DMS53 (cell line): ENCODE results near the gene RGS3.

ENCODE experiments used
- DNase-seq: peaks from one replicate; lab custom pipeline; 2025; lab: John Stamatoyannopoulos, UW

The RGS3 gene

DNA sequence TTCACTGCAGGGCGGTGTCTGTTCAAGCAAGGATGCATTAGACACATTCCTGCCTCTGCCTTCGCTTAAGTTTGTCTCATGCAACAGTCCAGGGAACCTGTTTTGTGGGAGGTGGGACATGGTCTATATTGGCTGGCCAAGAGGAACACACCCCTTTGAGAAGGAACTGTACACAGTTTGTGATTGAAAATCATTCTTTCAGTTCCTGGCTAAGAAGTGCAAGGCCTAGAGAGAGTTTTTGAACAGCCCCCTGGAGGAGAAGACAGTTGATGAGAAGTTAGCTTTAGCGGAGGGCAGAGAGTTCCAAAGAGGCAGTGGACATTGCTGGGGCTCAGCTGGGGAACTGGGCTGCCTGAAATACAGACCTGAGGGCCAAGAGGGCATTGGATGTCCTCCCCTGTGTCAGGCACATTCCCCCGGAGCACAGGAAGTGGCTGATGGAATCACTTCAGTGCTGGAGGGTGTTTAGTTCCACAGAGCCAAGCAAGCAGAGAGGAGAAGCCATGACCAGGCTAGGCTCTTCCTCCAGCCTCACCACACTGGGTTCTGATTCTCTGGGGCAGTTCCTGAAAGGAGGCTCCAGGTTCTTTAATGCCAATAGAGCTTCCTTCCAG, 66.6 kb downstream of the RGS3 start:
- DNase-seq, result no peak

DNA sequence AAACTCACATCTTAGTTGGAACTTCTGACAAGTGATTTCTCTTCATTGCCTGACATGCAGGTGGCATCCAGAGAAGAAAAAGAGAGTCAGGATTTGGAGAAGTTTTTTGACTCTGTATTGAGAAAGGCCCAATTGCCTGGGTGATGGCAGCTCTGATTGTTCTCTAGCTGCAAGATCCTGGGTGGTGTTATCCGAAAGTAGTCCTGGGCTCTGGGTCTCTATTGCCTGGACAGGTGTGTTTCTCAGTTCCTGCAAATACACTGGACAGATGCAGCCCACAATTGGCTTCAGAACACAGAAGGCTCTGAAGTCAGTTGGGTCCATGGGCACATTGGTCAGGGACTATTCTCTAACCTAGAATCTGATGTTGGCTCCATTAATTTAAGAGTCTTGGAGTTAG, 67.4 kb downstream of the RGS3 start:
- no peak for DNase-seq

DNA sequence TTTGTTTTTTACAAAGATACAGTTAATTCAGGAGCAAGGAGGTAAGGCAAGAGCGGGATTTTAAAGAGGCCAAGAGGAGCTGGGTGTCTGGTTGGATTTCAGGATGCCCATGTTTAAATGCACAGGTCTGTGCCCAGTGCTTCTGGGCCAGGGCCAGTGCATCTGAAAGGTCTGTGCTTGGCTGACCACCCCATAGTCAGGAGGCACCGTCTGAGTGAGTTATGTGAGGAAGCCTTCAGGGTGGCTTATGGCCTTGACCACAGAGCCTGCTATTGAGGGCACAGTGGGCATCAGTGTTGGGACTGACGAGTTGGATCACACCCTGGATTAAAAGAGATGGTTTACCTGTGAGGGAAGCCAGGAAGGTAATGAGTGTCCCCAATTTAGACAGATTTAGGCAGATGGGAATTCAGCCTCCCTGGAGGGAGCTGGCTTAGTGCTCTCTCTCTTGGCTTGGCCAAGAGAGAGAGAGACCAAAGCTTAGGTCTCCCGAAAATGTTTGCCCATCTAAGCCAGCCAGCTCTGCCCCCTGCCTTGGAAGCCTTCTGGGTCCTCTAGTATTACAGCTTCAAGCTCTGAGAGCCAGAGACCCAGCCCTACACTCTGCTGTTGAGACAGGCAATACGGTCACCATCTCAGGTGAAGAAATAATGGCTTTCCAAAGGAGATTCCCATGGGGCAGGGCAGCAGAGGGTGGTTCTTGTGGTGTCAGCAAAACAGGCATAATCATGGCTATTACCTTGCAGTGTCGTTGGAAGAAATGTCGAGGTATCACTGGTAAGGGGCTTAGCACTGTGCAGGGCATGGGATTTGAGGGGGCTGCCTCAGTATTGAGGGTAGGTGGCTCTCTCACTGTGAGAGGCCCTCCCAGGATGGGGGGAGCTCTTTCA, 68.6 kb downstream of the RGS3 start:
- DNase-seq, result no peak

DNA sequence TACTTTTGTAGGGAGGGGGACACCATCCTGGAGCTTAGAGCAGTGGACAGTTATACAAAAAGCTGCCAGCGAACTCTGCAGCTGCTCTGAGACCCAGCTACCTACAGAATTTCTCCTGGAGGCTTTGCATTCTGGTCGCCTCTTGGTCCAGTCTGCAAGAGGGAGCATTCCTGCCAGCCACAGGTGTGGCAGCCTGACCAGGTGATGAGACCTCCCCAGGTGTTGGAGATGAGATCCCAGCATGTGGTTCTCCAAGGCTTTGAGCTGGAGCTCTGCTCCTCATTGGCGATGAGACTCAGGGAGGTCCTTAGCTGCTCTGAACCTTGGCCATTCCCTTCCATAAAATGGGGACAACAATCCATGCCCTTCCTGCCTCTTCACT, 69.3 kb downstream of the RGS3 start:
- no peak for DNase-seq

DNA sequence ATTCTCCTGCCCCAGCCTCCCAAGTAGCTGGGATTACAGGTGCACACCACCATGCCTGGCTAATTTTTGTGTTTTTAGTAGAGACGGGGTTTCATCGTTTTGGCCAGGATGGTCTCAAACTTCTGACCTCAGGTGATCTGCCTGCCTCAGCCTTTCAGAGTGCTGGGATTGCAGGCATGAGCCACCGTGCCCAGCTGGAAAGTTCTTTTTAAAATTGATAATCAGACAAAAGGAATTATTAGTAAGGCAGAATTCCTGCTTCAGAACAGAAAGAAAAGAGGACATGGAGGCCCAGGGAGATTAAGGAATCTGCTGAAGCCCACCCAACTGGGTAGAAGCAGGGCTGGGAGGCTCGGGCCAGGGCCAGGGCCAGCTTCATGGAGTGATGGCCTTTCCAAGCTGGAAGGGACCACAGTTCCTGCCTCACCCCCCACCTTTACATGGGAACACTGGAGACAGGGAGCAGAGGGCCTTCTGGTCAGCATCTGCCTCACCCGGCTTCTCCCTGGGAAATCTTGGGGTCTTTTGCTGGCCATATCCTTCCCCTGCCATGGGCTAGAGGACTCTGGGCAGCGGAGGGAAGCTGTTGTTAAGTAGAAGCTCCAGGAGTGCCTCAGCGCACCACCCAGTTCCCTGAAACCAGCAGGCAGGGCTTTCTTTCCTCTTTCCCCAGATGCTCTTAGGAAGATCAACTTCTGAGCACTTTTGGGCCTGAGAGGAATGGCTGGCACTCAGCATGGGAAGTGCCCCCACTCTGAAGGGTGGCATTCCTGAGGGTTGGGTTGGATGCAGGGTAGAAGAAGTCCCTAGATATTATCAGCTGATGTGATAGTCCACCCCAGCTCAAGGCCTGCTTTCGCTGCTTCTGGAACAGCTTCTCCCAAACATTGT, 70.1 kb downstream of the RGS3 start:
- DNase-seq, result no peak

DNA sequence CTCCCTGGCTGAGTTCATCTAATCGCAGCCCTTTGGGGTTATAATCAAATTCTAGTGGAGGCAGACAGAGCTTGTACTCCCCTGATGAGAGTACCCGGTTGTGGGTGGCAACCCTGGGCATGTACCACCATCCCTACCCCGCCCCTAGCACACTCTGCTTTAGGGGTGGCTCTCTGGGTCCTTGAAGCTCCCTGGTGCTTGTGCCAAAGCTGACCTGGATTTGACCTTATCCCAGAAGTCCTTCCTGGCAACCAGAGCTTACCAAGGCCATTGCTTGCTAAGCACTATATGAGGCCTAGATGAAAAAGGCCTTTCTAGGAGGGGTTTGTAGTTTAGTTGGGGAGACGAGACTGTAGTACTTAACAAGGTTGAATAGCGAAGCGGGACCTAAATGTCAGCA, 72.2 kb downstream of the RGS3 start:
- no peak for DNase-seq

DNA sequence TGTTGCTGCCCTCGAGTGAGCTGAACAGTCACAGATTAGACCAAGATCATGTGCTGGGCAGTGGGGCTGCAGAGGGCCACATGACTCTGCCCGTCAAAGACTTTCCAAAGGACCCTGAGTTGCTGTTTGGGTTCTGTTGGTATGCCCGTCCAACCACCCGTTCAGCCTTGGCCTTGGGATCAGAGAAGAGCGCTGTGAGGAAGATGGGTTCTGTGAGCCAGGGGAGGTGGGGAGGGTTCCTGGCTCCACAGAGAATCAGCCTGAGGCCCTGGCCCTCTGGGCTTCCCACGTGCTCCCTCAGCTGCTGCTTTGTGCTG, 72.6 kb downstream of the RGS3 start:
- no peak for DNase-seq

DNA sequence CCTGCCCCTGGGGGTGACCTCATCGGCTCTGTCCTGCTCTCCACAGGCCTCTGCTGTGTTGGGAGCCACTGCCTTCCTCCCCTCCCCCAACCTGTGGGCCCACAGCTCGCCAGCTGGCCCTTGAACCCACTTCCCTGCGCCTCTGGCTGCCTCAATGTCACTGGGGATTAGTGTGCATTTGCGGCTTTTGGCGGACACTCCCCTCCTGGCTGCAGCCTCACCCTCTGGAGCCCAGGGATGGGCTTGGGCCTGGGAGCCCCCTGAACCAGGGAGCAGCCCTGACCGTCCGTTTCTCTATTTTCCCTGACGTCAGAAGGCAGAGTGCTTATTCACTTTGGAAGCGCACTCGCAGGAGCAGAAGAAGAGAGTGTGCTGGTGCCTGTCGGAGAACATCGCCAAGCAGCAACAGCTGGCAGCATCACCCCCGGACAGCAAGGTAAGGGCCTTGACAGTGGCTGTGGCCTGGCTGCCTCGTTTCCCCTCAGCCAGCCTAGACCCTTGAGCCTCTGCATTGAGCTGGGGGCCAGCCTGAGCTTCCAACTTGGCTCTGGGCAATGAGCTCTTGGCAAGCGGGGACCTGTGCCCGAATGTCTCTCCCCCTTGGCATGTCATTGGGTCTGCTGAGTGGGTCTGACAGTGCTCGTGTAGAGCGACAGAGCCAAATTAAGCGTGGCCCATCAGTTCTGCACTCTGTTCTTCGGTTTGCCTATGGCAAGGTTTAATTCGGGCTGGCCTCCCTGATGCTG, 73.1 kb downstream of the RGS3 start:
- no peak for DNase-seq

DNA sequence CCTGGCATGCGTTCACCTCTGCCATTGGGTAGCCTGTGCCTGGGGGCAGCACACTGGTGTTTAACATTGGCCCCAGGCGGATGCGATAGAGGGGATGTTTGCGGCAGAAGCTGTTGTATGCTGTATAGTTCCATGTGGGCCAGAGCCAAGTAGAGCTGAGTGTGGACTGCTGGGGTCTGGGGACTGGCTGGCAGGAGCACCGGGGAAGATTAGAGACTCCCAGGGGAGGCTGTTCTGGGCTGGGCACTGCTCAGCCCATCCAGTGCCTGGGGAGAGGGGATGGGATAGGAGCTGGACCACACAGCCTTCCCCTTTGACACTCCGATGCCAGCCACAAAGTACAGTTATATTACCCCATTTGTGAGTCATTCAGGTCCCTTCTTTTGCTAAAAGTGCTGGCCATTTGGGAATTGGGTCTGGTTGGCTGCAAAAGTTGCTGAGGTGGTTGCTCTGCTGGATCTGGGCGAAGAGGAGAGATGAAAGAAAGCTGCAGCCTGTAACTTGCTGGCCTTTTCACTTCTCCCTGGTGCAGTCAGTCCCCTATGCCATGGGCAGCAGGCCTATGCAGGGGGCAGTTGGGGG, 73.8 kb downstream of the RGS3 start:
- DNase-seq, result no peak

DNA sequence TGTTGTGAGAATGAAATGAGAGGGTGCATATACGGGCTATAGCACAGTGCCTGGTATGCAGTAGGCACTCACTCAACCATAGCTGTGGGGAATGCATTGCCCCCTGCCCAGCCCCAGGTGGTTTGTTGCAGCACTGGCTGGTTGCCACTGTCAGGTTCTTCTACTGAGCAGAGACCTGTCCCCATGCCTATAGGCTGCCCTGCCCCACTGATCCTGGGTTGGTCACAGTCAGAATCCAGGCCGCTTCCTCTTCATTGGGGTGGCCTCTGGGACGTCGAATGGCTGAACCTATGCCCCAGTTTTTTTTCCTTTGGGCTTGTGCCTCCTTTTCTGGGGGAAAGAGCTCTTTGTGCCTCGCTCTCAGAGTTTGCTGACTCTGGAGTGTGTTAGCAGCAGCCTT, 74.6 kb downstream of the RGS3 start:
- DNase-seq, result no peak

DNA sequence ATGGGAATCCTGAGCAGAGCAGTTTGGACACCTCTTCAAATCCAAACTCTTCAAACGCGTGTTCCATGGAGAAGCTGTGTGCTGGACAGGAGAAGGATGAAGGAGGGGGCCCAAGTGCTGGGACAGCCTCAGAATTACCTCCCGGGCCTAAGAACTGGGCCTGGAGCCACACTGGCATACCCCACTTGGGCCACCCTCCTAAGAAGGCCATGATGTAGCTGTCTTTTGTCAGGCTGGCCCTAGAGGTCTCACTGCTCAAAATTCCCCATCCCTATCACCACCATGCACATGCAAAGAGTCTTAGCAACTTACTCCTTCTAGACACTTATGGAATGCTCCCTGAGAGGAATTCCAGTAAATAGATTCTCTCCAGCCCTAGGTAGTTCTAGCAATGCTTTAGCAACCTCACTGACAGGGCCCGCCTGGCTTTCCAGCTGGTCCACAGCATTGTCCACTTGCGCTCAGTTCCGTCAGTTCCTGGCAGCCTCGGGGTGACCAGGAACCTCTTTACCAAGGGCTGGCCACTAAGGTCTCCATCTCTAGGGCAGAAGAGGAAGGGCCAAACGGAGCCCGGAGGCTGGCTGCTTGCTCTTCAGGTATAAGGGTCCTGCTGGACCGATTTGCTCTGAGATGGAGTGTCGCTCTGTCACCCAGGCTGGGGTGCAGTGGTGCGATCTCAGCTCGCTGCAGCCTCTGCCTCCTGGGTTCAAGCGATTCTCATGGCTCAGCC, 75.3 kb downstream of the RGS3 start:
- DNase-seq, result no peak

DNA sequence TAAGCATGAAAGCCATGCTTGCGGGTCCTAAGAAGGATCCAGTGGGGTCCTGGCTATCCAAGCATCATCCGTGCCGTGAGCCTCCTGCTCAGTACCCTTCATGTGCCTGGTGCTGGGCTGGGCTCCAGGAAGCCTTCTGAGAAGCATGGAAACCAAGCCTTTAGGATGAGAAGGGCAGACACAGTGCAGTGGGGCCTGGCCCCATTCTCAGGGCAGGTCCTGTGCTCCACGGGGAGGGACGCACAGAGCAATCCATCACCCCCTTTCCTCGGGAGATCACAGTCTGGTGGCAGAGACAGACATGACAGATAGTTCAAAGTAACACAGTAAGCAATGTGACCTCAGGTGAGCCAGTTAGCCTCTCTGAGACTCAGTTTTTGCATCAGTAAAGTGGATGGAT, 76.9 kb downstream of the RGS3 start:
- DNase-seq, result no peak

DNA sequence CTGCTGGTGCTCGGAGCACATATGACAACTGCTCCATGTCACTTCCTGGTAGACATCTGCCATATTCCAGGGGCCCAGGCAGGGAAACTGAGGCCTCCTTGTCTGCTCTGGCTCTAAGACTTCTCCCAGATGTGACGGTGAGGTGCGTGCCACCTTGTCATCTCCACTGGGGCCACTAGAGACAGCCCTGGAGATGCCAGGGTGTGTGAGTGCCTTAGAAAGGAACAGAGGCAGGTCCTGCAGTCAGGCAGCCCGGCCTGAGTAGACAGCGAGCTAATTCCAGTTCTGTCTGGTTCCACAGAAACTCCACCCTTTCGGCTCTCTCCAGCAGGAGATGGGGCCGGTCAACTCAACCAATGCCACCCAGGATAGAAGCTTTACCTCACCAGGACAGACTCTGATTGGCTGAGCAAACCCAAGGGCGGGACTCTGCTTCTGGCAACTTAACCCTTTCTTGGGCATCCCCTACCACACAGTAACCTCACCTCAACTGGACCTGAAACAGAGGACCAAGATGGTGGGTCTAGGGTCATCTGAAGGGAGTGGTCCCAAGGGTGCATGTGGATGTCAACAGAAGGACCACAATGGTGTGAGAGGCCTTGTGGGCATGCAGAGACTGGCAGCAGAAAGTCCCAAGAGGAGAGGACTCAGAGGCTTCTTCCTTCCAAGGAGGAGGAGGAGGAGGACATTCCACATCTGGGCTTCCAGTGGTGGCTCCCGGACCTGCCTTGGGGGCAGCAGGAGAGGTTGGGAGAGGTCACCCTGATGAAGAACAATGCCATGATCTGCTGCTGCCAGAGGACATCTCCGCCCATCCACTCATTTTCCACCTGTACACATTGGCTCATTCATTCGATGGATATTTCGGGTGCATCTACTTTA, 77.7 kb downstream of the RGS3 start:
- DNase-seq, result peak; percentile 36

DNA sequence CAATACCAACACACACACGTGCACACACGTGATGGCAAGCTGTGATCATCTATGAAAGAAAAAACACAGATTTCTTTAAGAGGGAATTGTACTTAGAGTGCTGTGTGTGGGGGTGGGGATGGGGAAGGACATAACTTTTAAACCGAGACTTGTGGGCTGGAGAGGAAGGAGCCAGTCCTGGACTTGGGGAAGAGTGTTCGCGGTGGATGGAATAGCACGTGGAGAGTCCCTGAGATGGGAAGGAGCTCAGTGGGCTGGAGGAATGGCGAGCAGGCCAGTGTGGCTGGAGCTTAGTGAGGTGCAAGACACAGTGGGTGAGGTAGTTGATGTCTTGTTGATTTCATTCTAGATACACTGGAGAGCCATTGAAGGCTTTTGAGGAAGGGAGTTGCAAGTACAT, 78.5 kb downstream of the RGS3 start:
- DNase-seq, result no peak

DNA sequence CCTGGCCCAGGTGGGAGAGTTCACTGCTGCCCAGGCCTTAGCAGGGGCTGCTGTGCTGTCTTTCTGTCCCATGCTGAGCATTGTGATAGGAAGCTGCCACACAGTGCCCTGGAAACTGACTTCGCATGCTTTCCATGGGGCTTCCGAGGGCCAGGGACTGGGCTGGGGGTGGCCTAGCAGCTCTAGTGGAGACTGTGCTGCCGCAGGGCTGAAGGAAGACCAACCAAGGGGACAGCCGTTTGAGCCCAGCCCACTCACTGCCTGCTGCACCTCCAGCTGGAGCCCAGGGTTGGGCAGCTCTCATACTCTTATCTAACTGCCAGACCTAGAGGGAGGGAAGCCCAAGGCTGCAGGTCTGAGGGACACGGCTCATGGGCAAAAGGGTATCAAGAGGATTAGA, 79.2 kb downstream of the RGS3 start:
- DNase-seq, result no peak

DNA sequence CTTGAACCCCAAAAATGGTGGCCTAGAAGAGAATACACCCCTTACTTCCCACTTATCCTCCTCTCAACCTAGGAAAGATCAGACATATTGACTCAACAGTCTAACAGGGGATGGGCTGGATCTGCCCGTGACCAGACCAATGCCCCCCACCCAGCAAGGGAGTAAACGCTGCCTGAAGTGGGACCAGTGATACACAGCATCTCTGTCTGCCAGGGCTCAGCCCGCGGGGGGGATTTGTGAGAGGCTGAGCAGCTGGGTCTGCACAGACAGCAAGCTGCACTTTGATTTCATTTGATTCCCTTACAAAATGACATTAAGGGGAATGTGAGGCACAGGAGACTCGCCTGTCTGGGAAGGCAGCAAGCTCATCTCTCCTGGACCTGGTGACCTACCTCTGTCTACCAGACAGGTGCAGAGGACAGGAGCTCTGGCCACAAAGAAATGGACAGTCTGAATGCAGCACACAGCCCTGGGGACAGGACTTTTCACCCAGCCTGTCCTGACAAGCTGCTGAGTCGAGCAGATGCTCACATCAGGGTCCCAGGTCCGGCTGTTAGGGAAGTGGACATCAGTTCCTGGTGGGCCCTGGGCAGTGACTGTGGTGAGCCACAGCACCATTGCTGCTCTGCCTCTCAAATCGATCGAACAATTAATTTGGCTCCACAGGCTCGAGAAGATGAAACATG, 79.9 kb downstream of the RGS3 start:
- DNase-seq, result no peak

DNA sequence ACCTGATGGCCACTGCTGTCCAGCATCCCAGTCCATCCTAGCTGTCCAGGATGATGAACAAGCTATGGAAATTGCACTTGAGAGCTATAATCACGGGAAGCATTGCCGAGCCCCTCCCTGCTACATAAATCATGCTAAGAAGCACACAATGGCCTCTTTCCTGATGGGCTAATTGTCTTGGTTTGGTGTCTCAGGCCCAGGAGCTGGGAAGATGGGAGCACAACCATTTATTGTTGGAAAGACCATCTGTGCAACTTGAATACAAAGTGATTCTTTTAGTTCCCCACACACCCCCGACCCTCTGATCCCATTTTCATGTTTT, 80.4 kb downstream of the RGS3 start:
- DNase-seq, result no peak

DNA sequence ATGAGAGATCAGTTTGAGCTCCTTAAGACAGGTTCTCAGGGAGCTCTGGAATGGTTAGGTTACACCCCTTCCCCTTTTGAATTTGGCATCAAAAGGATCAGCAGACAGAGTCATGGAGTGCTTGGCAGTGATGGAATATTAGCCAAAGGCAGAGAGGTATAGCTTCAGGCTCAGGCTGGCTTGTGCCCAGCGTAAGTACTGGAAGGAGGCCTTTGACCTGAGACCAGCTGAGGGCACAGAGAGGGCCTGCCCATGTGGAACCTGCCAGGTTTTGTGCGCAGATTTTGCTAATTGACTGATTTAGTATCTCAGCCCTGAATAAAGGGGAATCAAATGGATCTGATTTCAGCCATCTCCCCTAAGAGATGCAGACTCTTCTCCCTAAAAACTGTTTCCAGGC, 81.5 kb downstream of the RGS3 start:
- no peak for DNase-seq

DNA sequence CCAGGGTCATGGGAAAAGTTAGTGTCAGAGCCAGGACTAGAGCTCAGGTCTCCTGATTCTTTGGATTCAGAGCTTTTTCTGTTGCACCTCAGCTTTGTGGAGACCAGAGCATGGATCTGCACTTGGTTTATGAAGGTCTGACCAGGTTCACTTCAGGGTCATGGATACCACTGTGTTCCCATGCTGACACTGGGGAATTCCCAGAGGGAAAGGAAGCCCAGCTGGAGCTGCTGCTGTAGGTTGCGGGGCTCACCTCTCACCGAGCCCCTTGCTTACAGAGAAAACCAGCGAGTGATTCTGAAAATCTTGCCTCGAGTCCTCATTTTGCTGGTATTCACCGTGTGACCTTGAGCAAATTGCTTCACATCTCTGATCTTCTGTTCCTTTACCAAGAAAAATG, 83.0 kb downstream of the RGS3 start:
- no peak for DNase-seq

DNA sequence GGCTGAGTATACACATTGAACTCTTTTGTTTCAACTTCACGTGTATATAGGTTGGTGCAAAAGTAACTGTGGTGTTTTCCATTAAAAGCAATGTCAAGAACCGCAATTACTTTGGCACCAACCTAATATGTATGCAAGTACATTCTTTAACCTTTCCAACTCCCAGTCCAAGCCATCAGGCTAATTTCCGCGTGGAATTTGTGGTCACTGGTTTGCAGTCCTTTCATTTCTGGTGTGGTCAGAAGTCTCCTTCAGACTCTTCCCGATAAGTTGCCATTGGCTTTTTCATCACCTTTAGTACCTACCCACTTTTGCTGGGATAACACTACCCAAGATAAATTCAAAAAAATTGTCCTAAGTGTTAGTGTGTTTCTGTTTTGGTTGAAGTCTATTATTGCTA, 84.0 kb downstream of the RGS3 start:
- DNase-seq, result no peak
